H1 (cell line): ENCODE data around the gene OSBPL2. TPM values are rescaled to one million over a fixed set of nuclear protein-coding genes. Genes with fewer than 3 reads are reported as not detected.

ENCODE experiments used
- CTCF ChIA-PET: fragments of 300-600 bp; sonication (Branson Sonifier 250); formaldehyde crosslinking; loops from one replicate; lab custom pipeline; 2021; ENCODE audit not compliant: partially characterized antibody; lab: Charles Lee
- POLR2A ChIA-PET: fragments of 300-600 bp; sonication (Branson Sonifier 250); formaldehyde crosslinking; loops from one replicate; lab custom pipeline; 2021; ENCODE audit warnings: inconsistent platforms; ENCODE audit not compliant: partially characterized antibody; lab: Charles Lee
- DNase-seq, 2 experiments: peaks; one replicate each; pipeline versions ENCODE4 v3.0.0 to v3.0.0-alpha.2; 2010 to 2022; ENCODE audit warnings: low spot score in 2 of 2, low read depth in 1 of 2, mixed read lengths in 1 of 2
- FAIRE-seq: peaks from 2 replicates; lab custom pipeline; 2011; peaks lifted over from hg19 to GRCh38; lab: Jason Lieb, UNC
- H2AFZ ChIP-seq: 2 replicates; pipeline ENCODE4 v1.8.1; 2012; ENCODE audit warnings: low read length, inconsistent platforms
- H2AK5ac ChIP-seq: 2 replicates; pipeline ENCODE4 v1.6.1; 2013; ENCODE audit warnings: low read depth, low read length
- H2BK120ac ChIP-seq: replicated peaks from 2 replicates; pipeline ENCODE3; 2013; ENCODE audit warnings: low read depth, low read length, inconsistent platforms
- H2BK12ac ChIP-seq: 2 replicates; pipeline ENCODE4 v1.6.1; 2013; ENCODE audit warnings: low read depth, low read length
- H2BK15ac ChIP-seq: 2 replicates; pipeline ENCODE4 v1.6.1; 2013; ENCODE audit warnings: low read length
- H2BK20ac ChIP-seq: 2 replicates; pipeline ENCODE4 v1.6.1; 2013; ENCODE audit warnings: low read length
- H2BK5ac ChIP-seq: 2 replicates; pipeline ENCODE4 v1.6.1; 2013; ENCODE audit warnings: low read depth, low read length
- H3K14ac ChIP-seq: 2 replicates; pipeline ENCODE4 v1.6.1; 2013; ENCODE audit warnings: inconsistent platforms; ENCODE audit not compliant: insufficient read length
- H3K18ac ChIP-seq: 2 replicates; pipeline ENCODE4 v1.6.1; 2013; ENCODE audit warnings: low read length; ENCODE audit errors: extremely low read depth
- H3K23ac ChIP-seq: 2 replicates; pipeline ENCODE4 v1.6.1; 2013; ENCODE audit warnings: inconsistent platforms; ENCODE audit not compliant: insufficient read length
- H3K23me2 ChIP-seq: 2 replicates; pipeline ENCODE4 v1.6.1; 2013; ENCODE audit warnings: low read depth, low read length
- H3K27ac ChIP-seq: 2 replicates; pipeline ENCODE4 v1.6.1; 2011; ENCODE audit warnings: low read depth, low read length, inconsistent platforms
- H3K27me3 ChIP-seq, 4 experiments: replicated peaks in 1 of 4; 1 replicate in 1 of 4; 2 replicates in 3 of 4; pipeline versions ENCODE4 v1.6.1 to v1.8.1; 2011 to 2013; ENCODE audit warnings: low read length in 3 of 4, mild to moderate bottlenecking in 3 of 4, inconsistent platforms in 2 of 4, mixed read lengths in 2 of 4, moderate library complexity in 1 of 4; ENCODE audit not compliant: control insufficient read depth in 3 of 4, insufficient read depth in 3 of 4; ENCODE audit errors: extremely low read depth in 1 of 4
- H3K36me3 ChIP-seq, 4 experiments: 2 replicates each; pipeline versions ENCODE4 v1.6.1 to v1.8.1; 2011 to 2013; ENCODE audit warnings: mild to moderate bottlenecking in 4 of 4, low read length in 3 of 4, moderate library complexity in 2 of 4, control low read depth in 1 of 4, inconsistent platforms in 1 of 4; ENCODE audit not compliant: insufficient read depth in 4 of 4, control insufficient read depth in 2 of 4
- H3K4ac ChIP-seq: replicated peaks from 2 replicates; pipeline ENCODE3; 2013; ENCODE audit warnings: low read length, low read depth, mixed read lengths, inconsistent platforms; ENCODE audit not compliant: insufficient read length
- H3K4me1 ChIP-seq, 4 experiments: replicated peaks in 1 of 4; 1 replicate in 1 of 4; 2 replicates in 3 of 4; pipeline versions ENCODE4 v1.6.1 to v1.8.1; 2011 to 2013; ENCODE audit warnings: low read length in 3 of 4, inconsistent platforms in 2 of 4, mixed read lengths in 1 of 4; ENCODE audit not compliant: insufficient read depth in 4 of 4, control insufficient read depth in 3 of 4
- H3K4me2 ChIP-seq, 2 experiments: 2 replicates each; pipeline versions ENCODE4 v1.6.1 to v1.8.1; 2011 to 2013; ENCODE audit warnings: low read depth in 2 of 2, low read length in 2 of 2, control low read depth in 1 of 2, inconsistent platforms in 1 of 2, mild to moderate bottlenecking in 1 of 2; ENCODE audit not compliant: insufficient read depth in 1 of 2
- H3K4me3 ChIP-seq, 4 experiments: fragments of 200-600, 300-600 bp in 1 of 4; sonication (generic), shearing (Covaris generic), sonication (Bioruptor Twin) in 1 of 4; 2 replicates each; pipeline versions ENCODE4 v1.5.1 to v1.8.1; 2011 to 2016; ENCODE audit warnings: low read length in 4 of 4, low read depth in 3 of 4, control low read depth in 2 of 4, inconsistent platforms in 2 of 4, mild to moderate bottlenecking in 2 of 4, mixed read lengths in 1 of 4, moderate library complexity in 1 of 4; ENCODE audit not compliant: insufficient read depth in 2 of 4; ENCODE audit errors: extremely low read depth in 1 of 4
- H3K56ac ChIP-seq: replicated peaks from 2 replicates; pipeline ENCODE3; 2013; ENCODE audit warnings: low read depth, mild to moderate bottlenecking, mixed read lengths, low read length, inconsistent platforms; ENCODE audit not compliant: insufficient read length
- H3K79me1 ChIP-seq: 2 replicates; pipeline ENCODE4 v1.6.1; 2013; ENCODE audit warnings: low read depth, low read length, control low read depth
- H3K79me2 ChIP-seq, 2 experiments: 2 replicates each; pipeline versions ENCODE4 v1.6.1 to v1.8.1; 2012 to 2013; ENCODE audit warnings: low read length in 2 of 2, mild to moderate bottlenecking in 2 of 2, inconsistent platforms in 1 of 2; ENCODE audit not compliant: insufficient read depth in 2 of 2, control insufficient read depth in 1 of 2
- H3K9ac ChIP-seq, 4 experiments: replicated peaks in 1 of 4; 1 replicate in 1 of 4; 2 replicates in 3 of 4; pipeline versions ENCODE4 v1.6.1 to v1.8.1; 2011 to 2013; ENCODE audit warnings: low read depth in 3 of 4, low read length in 3 of 4, control low read depth in 2 of 4, mild to moderate bottlenecking in 2 of 4, moderate library complexity in 2 of 4, inconsistent platforms in 1 of 4; ENCODE audit errors: extremely low read depth in 1 of 4
- H3K9me3 ChIP-seq, 2 experiments: 2 replicates each; pipeline versions ENCODE4 v1.6.1 to v1.8.1; 2012 to 2013; ENCODE audit warnings: mild to moderate bottlenecking in 2 of 2, moderate library complexity in 2 of 2, control low read depth in 1 of 2, inconsistent platforms in 1 of 2, low read depth in 1 of 2, low read length in 1 of 2, mixed read lengths in 1 of 2; ENCODE audit not compliant: insufficient read depth in 2 of 2
- H4K20me1 ChIP-seq, 2 experiments: replicated peaks in 1 of 2; 2 replicates each; pipeline versions ENCODE3 to v1.8.1; 2011 to 2013; ENCODE audit warnings: inconsistent platforms in 2 of 2, low read length in 2 of 2, mild to moderate bottlenecking in 1 of 2; ENCODE audit not compliant: insufficient read depth in 2 of 2, control insufficient read depth in 1 of 2
- H4K5ac ChIP-seq: 2 replicates; pipeline ENCODE4 v1.6.1; 2013; ENCODE audit warnings: low read length, low read depth, mixed read lengths, inconsistent platforms; ENCODE audit not compliant: insufficient read length
- H4K8ac ChIP-seq: 2 replicates; pipeline ENCODE4 v1.8.0; 2013; ENCODE audit warnings: mild to moderate bottlenecking, moderate library complexity, low read length, inconsistent platforms; ENCODE audit not compliant: insufficient read depth; ENCODE audit errors: extremely low read depth
- H4K91ac ChIP-seq: replicated peaks from 2 replicates; pipeline ENCODE3; 2013; ENCODE audit warnings: low read length, mixed read lengths, inconsistent platforms; ENCODE audit not compliant: insufficient read length
- E2F6 ChIP-seq: IDR thresholded peaks from 2 replicates; pipeline ENCODE4 v1.6.1; 2012; ENCODE audit warnings: inconsistent platforms
- POU5F1 ChIP-seq: IDR thresholded peaks from 2 replicates; pipeline ENCODE4 v1.6.1; 2011; ENCODE audit warnings: low read depth, mild to moderate bottlenecking, low read length, moderate library complexity
- WGBS, 2 experiments: shearing (Covaris generic) in 1 of 2; methylation state at CpG; one replicate each; pipeline versions ENCODE4 v1.1.6 to v1.1.7; 2013 to 2015; ENCODE audit warnings: low lambda C conversion rate in 2 of 2, mixed read lengths in 2 of 2, inconsistent platforms in 1 of 2, low coverage in 1 of 2, missing lambda C conversion rate in 1 of 2; ENCODE audit not compliant: insufficient replicate concordance in 2 of 2, insufficient coverage in 1 of 2, insufficient read length in 1 of 2; ENCODE audit errors: extremely low coverage in 1 of 2, missing lambda C conversion rate in 1 of 2; 5-methylcytosine and 5-hydroxymethylcytosine counted together
- polyA plus RNA-seq, 7 experiments: library from polyadenylated mRNA; depleted of rRNA in 3 of 7; stranded (reverse) in 5 of 7; unstranded in 2 of 7; fragments of >200 nt in 5 of 7; fragments of 200-250 nt in 2 of 7; gene quantifications; 1 replicate in 5 of 7; 2 replicates in 1 of 7; 4 replicates in 1 of 7; pipeline versions ENCODE4 v1.2.1 to v1.2.3, GENCODE V29; 2011 to 2013; ENCODE audit warnings: missing spikeins in 2 of 7, mixed read lengths in 2 of 7
- total RNA-seq: library from RNA; stranded (reverse); fragmentation: NEBNext Ultra II Directional; extraction: Animal tissue kit (Norgen Biotek cat#: 25700); gene quantifications from 2 replicates; pipeline ENCODE4 v1.2.1, GENCODE V29; 2021

Gene OSBPL2
- total and polyA plus RNA-seq, 2 of the 8 experiments (the other 6 are each of a cell fraction or from before 2014, with no cell fraction given): 11.7 to 42.4 TPM

- CTCF ChIA-PET: interaction anchor here (1.4 to 3.6 kb wide), 7 partner anchors 13 to 47 kb away, joined by 4 to 17 read pairs (median 5); no protein-coding TSS in a partner anchor
- no peaks in the 10 kb centered on the region; the same call in 1 of the 2 replicates for H3K79me1 ChIP-seq
- no peaks in the 10 kb centered on the region for H3K27me3 ChIP-seq
- H4K5ac ChIP-seq: no peak overlapping the region
- TF ChIP-seq E2F6 (no peak), POU5F1 (no peak)
- POLR2A ChIA-PET: interaction anchor here (1.3 to 12.3 kb wide), 9 partner anchors 14 to 37 kb away, joined by 3 to 95 read pairs (median 5); no protein-coding TSS in a partner anchor
- no peaks in the 10 kb centered on the region for H3K4me1 ChIP-seq
- no peak overlapping the region for H3K9ac ChIP-seq
- no peak overlapping the region for H4K91ac ChIP-seq
- no peak overlapping the region for H3K27ac ChIP-seq
- no peak overlapping the region for H3K4ac ChIP-seq
- no peak overlapping the region for H2BK5ac ChIP-seq
- no peak overlapping the region for H3K56ac ChIP-seq
- H3K14ac ChIP-seq: no peak overlapping the region
- no peak overlapping the region for H2AK5ac ChIP-seq
- H2BK20ac ChIP-seq: no peak overlapping the region
- no peak overlapping the region for H3K18ac ChIP-seq
- peaks cover 24 to 64% (median 51%) of the 10 kb centered on the region in 4 experiments; a peak in 7 of 8 replicates for H3K36me3 ChIP-seq
- no peak overlapping the region for H4K8ac ChIP-seq
- DNase-seq: no peak
- H2BK120ac ChIP-seq: no peak overlapping the region
- no peaks in the 10 kb centered on the region for H3K23me2 ChIP-seq
- 95% methylated on average over 5 of the region's 5 CpGs; no CpG with 5 or more reads in 1 of the 2 experiments for WGBS, 2 experiments
- H2AFZ ChIP-seq: no peak overlapping the region
- no peak overlapping the region for H2BK12ac ChIP-seq
- H4K20me1 ChIP-seq: peaks cover 0 to 10% of the 10 kb centered on the region in 2 experiments
- H3K23ac ChIP-seq: no peak overlapping the region
- H3K79me2 ChIP-seq: no peaks in the 10 kb centered on the region
- no peaks in the 10 kb centered on the region; a peak in 1 of 4 replicates for H3K9me3 ChIP-seq
- no peak overlapping the region for H2BK15ac ChIP-seq
- H3K4me3 ChIP-seq: no peak overlapping the region
- FAIRE-seq: no peak
- no peak overlapping the region for H3K4me2 ChIP-seq
Measured at GRCh38 chr20:62344092-62344491, 105.8 kb downstream of the OSBPL2 start.
